ENCODE measurements around the gene DCAF12. TPM values are rescaled to one million over a fixed set of nuclear protein-coding genes. Genes with fewer than 3 reads are reported as not detected.

Gene DCAF12
- total and polyA plus RNA-seq, 2 of the 13 experiments (the other 11 are each of a cell fraction or from before 2014, with no cell fraction given): 26.8 to 37.4 TPM

GRCh38 chr9:34126207-34127034 is at the start of gene DCAF12 (continued):
- TF ChIP-seq ZNF280B (CRISPR knock-in tag; IDR thresholded peaks at IDR 0.05; ENCODE audit: borderline replicate concordance): no peak
- no peak for TF ChIP-seq ZNF431 (CRISPR knock-in tag; IDR thresholded peaks at IDR 0.05; ENCODE audit: borderline replicate concordance, low read depth)
- no peak for TF ChIP-seq AHR (CRISPR knock-in tag; IDR thresholded peaks at IDR 0.05)
- no peak; the same call in 1 of the 2 replicates for TF ChIP-seq ZNF790 (CRISPR knock-in tag; IDR thresholded peaks at IDR 0.05; ENCODE audit: borderline replicate concordance)
- TF ChIP-seq HOMEZ (CRISPR knock-in tag; IDR thresholded peaks at IDR 0.05; ENCODE audit: low read depth): no peak
- TF ChIP-seq ELF4 (CRISPR knock-in tag; IDR thresholded peaks at IDR 0.05; ENCODE audit: borderline replicate concordance): peak; percentile 75; the same call in 1 of the 2 replicates
- peak; percentile 52; the same call in 1 of the 2 replicates for TF ChIP-seq ZNF556 (CRISPR knock-in tag; IDR thresholded peaks at IDR 0.05; ENCODE audit: borderline replicate concordance)
- TF ChIP-seq ZNF318 (CRISPR knock-in tag; IDR thresholded peaks at IDR 0.05): 0 out of 2 replicates have a peak, but pooled peaks have one; percentile 82
- TF ChIP-seq SMYD3 (CRISPR knock-in tag; IDR thresholded peaks at IDR 0.05): peak; percentile 92
- no peak for TF ChIP-seq GLMP (CRISPR knock-in tag; IDR thresholded peaks at IDR 0.05; ENCODE audit: borderline replicate concordance)
- TF ChIP-seq TP53 (CRISPR knock-in tag; conservative IDR thresholded peaks at IDR 0.05): no peak; the same call in 1 of the 2 replicates
- TF ChIP-seq ZNF83 (CRISPR knock-in tag; IDR thresholded peaks at IDR 0.05; ENCODE audit: borderline replicate concordance): peak; percentile 25; the same call in 1 of the 2 replicates
- TF ChIP-seq SMAD3 (CRISPR knock-in tag; IDR thresholded peaks at IDR 0.05): no peak; the same call in 1 of the 2 replicates
- TF ChIP-seq PRPF4 (IDR thresholded peaks at IDR 0.05; ENCODE audit: low read depth, low read length, poor library complexity, severe bottlenecking): no peak
- TF ChIP-seq ZKSCAN1 (IDR thresholded peaks at IDR 0.05; ENCODE audit: low read length): no peak
- TF ChIP-seq FOXM1 (CRISPR knock-in tag; IDR thresholded peaks at IDR 0.05): no peak
